GM23248 (cell line): ENCODE results near the gene CA5B. TPM values are rescaled to one million over a fixed set of nuclear protein-coding genes. Genes with fewer than 3 reads are reported as not detected.

Source experiments
- DNase-seq: peaks from one replicate; pipeline ENCODE4 v3.0.0-alpha.2; 2015
- H2AFZ ChIP-seq: fragments of 200-600 bp; sonication (generic); 2 replicates; pipeline ENCODE4 v1.6.1; 2016; ENCODE audit warnings: antibody characterized with exemption
- H3F3A ChIP-seq: fragments of 200-600 bp; sonication (generic); 2 replicates; pipeline ENCODE4 v1.6.1; 2016; ENCODE audit warnings: mild to moderate bottlenecking, antibody characterized with exemption, mixed run types; ENCODE audit not compliant: insufficient read depth
- H3K27ac ChIP-seq: fragments of 200-600 bp; sonication (generic); 2 replicates; pipeline ENCODE4 v1.5.1; 2016; ENCODE audit warnings: mild to moderate bottlenecking
- H3K27me3 ChIP-seq: fragments of 200-600 bp; sonication (generic); replicated peaks from 2 replicates; pipeline ENCODE4 v1.6.1; 2016; ENCODE audit warnings: mild to moderate bottlenecking; ENCODE audit not compliant: insufficient read depth
- H3K36me3 ChIP-seq: fragments of 200-600 bp; sonication (generic); 2 replicates; pipeline ENCODE4 v1.6.1; 2016; ENCODE audit warnings: low read depth, mild to moderate bottlenecking
- H3K4me1 ChIP-seq: fragments of 200-600 bp; sonication (generic); 2 replicates; pipeline ENCODE4 v1.6.1; 2016; ENCODE audit warnings: mild to moderate bottlenecking; ENCODE audit not compliant: insufficient read depth
- H3K4me2 ChIP-seq: fragments of 200-600 bp; sonication (generic); one replicate; pipeline ENCODE4 v1.6.1; 2016; ENCODE audit warnings: mild to moderate bottlenecking; ENCODE audit not compliant: unreplicated experiment
- H3K4me3 ChIP-seq: fragments of 200-600 bp; sonication (generic); 2 replicates; pipeline ENCODE4 v1.5.1; 2016; ENCODE audit warnings: mild to moderate bottlenecking
- H3K79me2 ChIP-seq: fragments of 200-600 bp; sonication (generic); 2 replicates; pipeline ENCODE4 v1.6.1; 2016; ENCODE audit warnings: mild to moderate bottlenecking; ENCODE audit not compliant: insufficient read depth
- H3K9ac ChIP-seq: fragments of 200-600 bp; sonication (generic); 2 replicates; pipeline ENCODE4 v1.6.1; 2016; ENCODE audit warnings: mild to moderate bottlenecking
- H3K9me2 ChIP-seq: fragments of 200-600 bp; sonication (generic); 2 replicates; pipeline ENCODE4 v1.6.1; 2016; ENCODE audit warnings: mixed run types, mild to moderate bottlenecking, moderate library complexity; ENCODE audit not compliant: insufficient read depth
- H3K9me3 ChIP-seq: fragments of 200-600 bp; sonication (generic); one replicate; pipeline ENCODE4 v1.6.1; 2017; ENCODE audit warnings: low read depth
- H4K20me1 ChIP-seq: fragments of 200-600 bp; sonication (generic); 2 replicates; pipeline ENCODE4 v1.6.0; 2016; ENCODE audit not compliant: insufficient read depth
- EZH2 ChIP-seq: fragments of 200-600 bp; sonication (generic); IDR thresholded peaks from 2 replicates; pipeline ENCODE4 v1.6.1; 2018; ENCODE audit warnings: antibody characterized with exemption, mild to moderate bottlenecking; ENCODE audit not compliant: insufficient read depth, poor library complexity, severe bottlenecking
- EZH2phosphoT487 ChIP-seq: fragments of 200-600 bp; sonication (generic); IDR thresholded peaks from 2 replicates; pipeline ENCODE4 v1.6.1; 2018; ENCODE audit warnings: antibody characterized with exemption, moderate library complexity, mild to moderate bottlenecking, low read depth; ENCODE audit not compliant: insufficient read depth
- WGBS, 2 experiments: methylation state at CpG; one replicate each; pipeline ENCODE4 v1.1.6; 2015 to 2017; ENCODE audit warnings: low lambda C conversion rate in 2 of 2, low coverage in 1 of 2; ENCODE audit errors: missing lambda C conversion rate in 2 of 2; 5-methylcytosine and 5-hydroxymethylcytosine counted together
- in situ Hi-C: fragments of 300-500 bp; cut with MboI; formaldehyde crosslinking; loops from 2 replicates; pipeline ENCODE4 v1.15.0; 2020
- polyA plus RNA-seq: library from polyadenylated mRNA; unstranded; fragments of >200 nt; fragmentation: Nextera tagmentation; extraction: Ambion mirVana; gene quantifications from 2 replicates; pipeline ENCODE4 v1.2.1, GENCODE V29; 2016
- total RNA-seq: library from RNA; depleted of rRNA; stranded (reverse); fragments of >200 nt; shearing (Covaris generic); gene quantifications from 2 replicates; pipeline ENCODE4 v1.2.3, GENCODE V29; 2014

CA5B gene
- total and polyA plus RNA-seq, 2 experiments from 2014 or later, result 6.4 to 8.2 TPM

- Histone ChIP-seq H3F3A (no peaks in the 10 kb centered on the region), H3K36me3 (no peaks in the 10 kb centered on the region; the same call in 1 of the 2 replicates)
- in situ Hi-C loops, result no loop called here
Observed at GRCh38 chrX:15808254-15808653, 70.2 kb downstream of the CA5B start.

GRCh38 chrX:15812192-15812938, 74.3 kb downstream of the CA5B start:
- H3K4me1 ChIP-seq, result no peaks in the 10 kb centered on the region
- no peak overlapping the region for H3K4me3 ChIP-seq
- in situ Hi-C loops, result no loop called here
- no peak overlapping the region for H3K9ac ChIP-seq
- 91% methylated on average over 8 of the region's 8 CpGs for WGBS, 2 experiments
- H3F3A ChIP-seq, result no peaks in the 10 kb centered on the region
- H3K36me3 ChIP-seq, result peaks cover 3% of the 10 kb centered on the region; the same call in 1 of the 2 replicates
- H4K20me1 ChIP-seq, result no peaks in the 10 kb centered on the region
- no peak overlapping the region for H2AFZ ChIP-seq
- no peaks in the 10 kb centered on the region for H3K9me3 ChIP-seq
- H3K4me2 ChIP-seq, result no peak overlapping the region
- DNase-seq, result no peak
- no peaks in the 10 kb centered on the region for H3K9me2 ChIP-seq
- TF ChIP-seq EZH2phosphoT487, result no peak
- no peak for TF ChIP-seq EZH2
- H3K27me3 ChIP-seq, result no peaks in the 10 kb centered on the region
- H3K27ac ChIP-seq, result no peak overlapping the region
- no peaks in the 10 kb centered on the region for H3K79me2 ChIP-seq

More at GRCh38 chrX:15808254-15808653, 70.2 kb downstream of the CA5B start:
- no peak overlapping the region for H3K9ac ChIP-seq
- no peak overlapping the region for H3K4me3 ChIP-seq
- no peaks in the 10 kb centered on the region for H3K9me2 ChIP-seq
- H3K4me1 ChIP-seq, result no peaks in the 10 kb centered on the region
- no peaks in the 10 kb centered on the region for H3K27me3 ChIP-seq
- no peak for TF ChIP-seq EZH2phosphoT487
- TF ChIP-seq EZH2, result no peak
- H4K20me1 ChIP-seq, result no peaks in the 10 kb centered on the region
- H3K4me2 ChIP-seq, result no peak overlapping the region
- no peak overlapping the region for H3K27ac ChIP-seq
- no peak for DNase-seq
- WGBS, 2 experiments, result 96 to 99% methylated on average over 3 to 4 of the region's 4 CpGs
- no peak overlapping the region for H2AFZ ChIP-seq
- H3K79me2 ChIP-seq, result no peaks in the 10 kb centered on the region
- H3K9me3 ChIP-seq, result no peaks in the 10 kb centered on the region

GRCh38 chrX:15813416-15813815, 75.3 kb downstream of the CA5B start:
- Histone ChIP-seq H3K4me1 (no peaks in the 10 kb centered on the region), H3K9me3 (no peaks in the 10 kb centered on the region), H3K4me3 (no peak overlapping the region), H3K9me2 (no peaks in the 10 kb centered on the region), H3K27ac (no peak overlapping the region), H3K36me3 (peaks cover 3% of the 10 kb centered on the region; the same call in 1 of the 2 replicates), H3K9ac (no peak overlapping the region), H3K79me2 (no peaks in the 10 kb centered on the region), H3K4me2 (no peak overlapping the region), H4K20me1 (no peaks in the 10 kb centered on the region), H3K27me3 (no peaks in the 10 kb centered on the region), H2AFZ (no peak overlapping the region), H3F3A (no peaks in the 10 kb centered on the region)
- no peak for TF ChIP-seq EZH2
- WGBS, 2 experiments, result 100% methylated on average over 1 of the region's 1 CpG; no CpG with 5 or more reads in 1 of the 2 experiments
- in situ Hi-C loops, result no loop called here
- no peak for DNase-seq

GRCh38 chrX:15814771-15815365, 76.8 kb downstream of the CA5B start:
- H2AFZ ChIP-seq, result no peak overlapping the region
- H4K20me1 ChIP-seq, result no peaks in the 10 kb centered on the region
- peaks cover 3% of the 10 kb centered on the region; the same call in 1 of the 2 replicates for H3K36me3 ChIP-seq
- H3K9me2 ChIP-seq, result no peaks in the 10 kb centered on the region
- H3F3A ChIP-seq, result no peaks in the 10 kb centered on the region
- H3K4me3 ChIP-seq, result no peak overlapping the region
- H3K4me2 ChIP-seq, result no peak overlapping the region
- H3K79me2 ChIP-seq, result no peaks in the 10 kb centered on the region
- no peak for DNase-seq
- no peaks in the 10 kb centered on the region for H3K9me3 ChIP-seq
- no peaks in the 10 kb centered on the region for H3K4me1 ChIP-seq
- TF ChIP-seq EZH2, result no peak
- no peak for TF ChIP-seq EZH2phosphoT487
- no peak overlapping the region for H3K9ac ChIP-seq
- H3K27ac ChIP-seq, result no peak overlapping the region
- in situ Hi-C loops, result no loop called here
- no peaks in the 10 kb centered on the region for H3K27me3 ChIP-seq
- 97% methylated on average over 6 of the region's 6 CpGs for whole genome bisulfite sequencing, 2 experiments
